SHP77 (cell line): ENCODE results near the gene LRRC8B.
A peak's percentile ranks its signal among the peaks of the same experiment; 100 is the strongest.

ENCODE experiments used
- DNase-seq, 2 experiments: peaks; one replicate each; lab custom pipeline; 2025; lab: John Stamatoyannopoulos, UW

LRRC8B gene

DNA sequence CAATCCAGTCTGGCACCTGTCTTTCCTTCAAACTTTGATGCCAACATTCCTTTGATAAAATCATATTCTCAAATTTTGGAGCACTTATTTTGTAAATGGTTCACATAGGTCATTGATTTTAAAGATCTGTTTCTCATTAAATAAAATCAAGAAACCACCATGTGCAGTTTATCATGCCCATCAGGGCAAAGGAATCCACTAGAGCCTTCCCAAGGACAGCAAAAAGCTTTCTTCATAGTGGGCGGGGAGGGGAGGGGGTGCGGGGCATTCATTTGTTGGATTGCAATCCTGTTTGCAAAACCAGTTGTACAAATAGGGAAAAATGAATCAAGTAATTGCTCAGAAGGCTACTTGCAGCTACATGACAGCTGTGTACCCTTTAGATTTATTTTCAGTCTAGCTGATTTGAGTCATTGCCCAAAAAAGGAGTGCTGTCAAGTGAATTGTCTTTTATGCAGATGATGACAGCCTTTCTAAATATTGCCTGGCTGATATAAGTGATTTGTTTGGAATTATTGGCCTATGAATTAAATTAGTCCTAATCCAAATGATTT, 23.0 kb downstream of the LRRC8B start:
- DNase-seq = peak in 1 of 2 experiments; percentile 38

DNA sequence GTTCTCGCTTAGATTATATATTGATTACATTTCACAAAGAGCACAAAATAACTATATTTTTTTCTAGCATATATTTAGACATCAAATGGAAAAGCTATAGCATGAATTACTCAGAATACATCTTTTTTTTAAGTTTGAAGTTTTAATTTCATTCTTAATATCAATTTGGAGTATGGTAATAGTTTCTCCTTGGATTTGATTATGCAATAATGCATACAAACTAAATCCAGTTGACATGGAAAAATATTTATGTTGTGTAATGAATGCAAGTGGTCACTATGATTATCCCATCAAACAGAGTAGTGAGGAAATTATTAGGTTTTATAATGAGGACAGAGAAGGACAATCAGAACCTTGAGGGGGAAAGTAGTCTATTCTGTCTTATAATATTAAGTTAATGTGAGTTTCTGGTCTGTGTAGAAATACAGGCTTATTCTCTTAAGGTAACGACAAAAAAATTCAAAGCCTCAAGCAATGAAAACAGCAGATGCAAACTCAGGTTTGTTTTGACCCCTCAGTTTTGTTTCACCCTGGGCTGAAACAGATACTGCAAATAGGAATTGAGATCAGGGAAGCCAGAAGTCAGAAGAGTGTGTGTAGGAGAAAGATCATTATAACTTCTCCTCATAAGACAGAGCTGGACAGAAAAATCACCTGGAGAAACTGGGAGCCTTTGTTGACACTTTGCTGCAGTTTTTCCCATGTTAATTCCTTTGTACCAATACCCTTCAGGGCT, 23.7 kb downstream of the LRRC8B start:
- DNase-seq = no peak

DNA sequence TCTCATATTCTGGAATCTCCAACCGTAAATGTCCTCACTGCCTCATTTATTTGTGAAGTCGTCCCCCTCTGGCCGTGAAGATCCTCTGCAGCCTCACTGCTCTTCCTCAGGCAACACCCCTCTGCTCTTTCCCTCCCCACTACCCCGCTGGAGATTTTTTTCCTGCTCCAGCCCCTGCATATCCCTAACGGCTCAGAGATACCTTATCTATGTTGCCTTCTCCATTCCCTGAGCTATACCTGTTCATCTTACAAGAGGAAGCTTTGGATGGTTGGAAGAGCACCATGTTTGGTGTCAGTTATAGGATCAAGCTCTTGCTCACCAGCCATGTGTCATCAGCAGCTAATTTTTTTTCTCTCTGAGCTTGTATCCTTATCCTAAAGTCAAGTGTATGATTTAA, 26.4 kb downstream of the LRRC8B start:
- no peak for DNase-seq

DNA sequence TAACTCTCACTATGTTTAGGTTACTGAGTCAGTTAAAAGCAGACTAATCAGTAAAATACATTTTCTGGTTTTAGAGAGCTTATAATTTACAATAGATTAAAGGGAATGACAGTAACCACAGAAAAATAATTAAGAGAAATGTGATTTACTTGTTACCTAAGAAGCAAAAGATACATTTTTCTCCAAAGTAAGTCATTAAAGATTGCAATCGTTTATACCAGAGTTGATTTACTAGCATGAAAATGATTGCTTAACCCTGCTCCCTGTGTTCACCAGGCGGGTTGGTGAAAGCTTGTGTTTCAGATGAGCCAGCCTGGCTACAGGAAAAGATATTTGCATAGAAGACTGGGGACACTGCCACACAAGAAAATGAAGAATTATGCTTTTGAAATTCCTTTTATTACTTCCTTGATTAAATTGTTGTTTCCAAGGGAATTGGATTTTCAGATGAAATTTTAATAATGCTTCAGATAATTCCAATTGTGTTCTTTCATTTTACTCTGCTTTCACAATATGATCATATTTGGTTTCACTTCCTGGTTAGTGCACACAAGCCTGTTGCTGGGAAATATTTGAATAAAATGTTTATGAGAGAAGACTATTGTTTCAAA, 27.9 kb downstream of the LRRC8B start:
- no peak for DNase-seq

DNA sequence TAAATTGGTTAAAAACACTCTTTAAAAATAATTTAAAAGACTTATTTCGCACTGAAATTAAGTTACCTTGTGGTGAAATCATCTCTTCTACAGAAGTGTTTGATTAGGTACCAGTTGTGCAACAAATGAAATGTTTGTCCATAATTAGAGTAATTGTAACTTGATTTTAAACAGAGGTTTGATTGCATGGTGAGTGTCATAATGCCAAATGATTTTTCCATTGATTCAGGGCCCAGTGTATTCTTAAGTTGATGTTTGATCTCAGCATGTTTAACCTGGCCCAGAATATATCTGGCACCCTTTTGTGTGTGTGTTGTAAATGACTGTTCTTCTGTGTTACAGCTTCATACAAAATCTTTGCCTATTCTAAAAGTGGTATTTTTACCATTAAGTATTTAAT, 28.5 kb downstream of the LRRC8B start:
- no peak for DNase-seq

DNA sequence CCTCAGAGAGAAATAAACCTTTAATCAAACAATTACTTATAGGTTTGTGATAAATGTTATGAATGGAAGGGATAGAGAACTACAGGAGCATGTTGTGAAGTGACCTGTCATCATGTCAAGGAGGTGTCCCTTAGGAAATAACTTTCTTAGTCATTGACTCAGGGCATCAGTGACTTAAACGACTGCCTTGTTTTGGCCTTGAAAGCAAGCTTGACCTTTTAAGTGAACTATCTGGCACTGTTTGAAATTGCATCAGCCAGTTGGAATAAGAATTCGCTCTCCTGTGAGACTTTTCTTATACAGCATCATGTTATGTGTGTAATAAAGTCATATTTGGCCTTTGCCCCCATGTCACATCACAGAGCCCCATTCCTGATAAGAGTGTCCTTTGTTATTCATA, 30.9 kb downstream of the LRRC8B start:
- no peak for DNase-seq

DNA sequence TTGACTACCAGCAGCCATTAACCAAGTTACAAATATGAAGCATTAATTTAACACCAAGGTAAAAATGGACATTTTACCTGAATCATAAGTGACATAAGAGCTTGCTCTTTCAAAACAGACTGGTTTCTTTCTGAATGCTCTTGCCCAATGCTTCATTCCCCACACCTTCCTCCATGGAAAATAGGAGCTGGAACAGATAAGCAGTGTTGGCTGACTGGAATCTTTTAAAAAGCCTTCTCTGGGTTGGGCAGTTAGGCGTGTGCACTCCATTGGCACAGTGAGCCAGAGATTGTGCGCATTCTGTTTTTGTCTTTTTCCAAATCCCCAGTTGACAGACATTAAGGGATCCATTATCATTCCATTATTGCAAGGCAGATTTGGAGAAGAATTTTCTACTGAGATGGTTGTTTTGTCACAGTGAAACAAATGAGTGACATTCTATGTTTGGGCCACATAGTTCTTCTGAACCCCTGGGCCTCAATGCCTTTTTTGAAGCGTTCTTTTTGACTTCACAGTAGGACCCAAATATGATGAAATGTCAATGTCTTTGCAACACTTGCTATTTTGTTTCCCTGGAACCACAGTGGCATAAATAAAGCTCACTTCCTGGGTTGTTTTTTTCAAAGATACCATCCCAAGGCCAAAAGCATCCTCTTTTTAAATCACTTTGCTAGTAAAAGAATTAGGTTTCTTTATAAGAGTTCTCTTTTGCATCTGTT, 32.3 kb downstream of the LRRC8B start:
- DNase-seq = no peak

DNA sequence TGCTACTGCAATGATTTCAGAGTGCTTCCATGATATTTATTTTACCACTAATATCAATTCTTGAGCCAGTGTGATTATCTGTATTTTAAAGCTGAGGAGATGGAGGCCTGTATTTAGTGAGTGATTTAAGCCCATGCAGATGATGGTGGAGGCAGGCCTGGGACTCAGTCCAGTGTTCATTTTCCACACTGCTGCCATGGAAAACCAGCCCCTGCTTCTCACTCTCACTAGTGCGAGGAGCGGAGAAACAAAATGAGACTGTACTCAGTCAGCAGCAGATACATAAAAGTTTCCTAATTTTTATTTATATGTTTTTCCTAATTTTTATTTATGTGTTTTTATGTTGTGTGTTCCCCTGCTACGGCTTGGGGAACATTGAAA, 32.8 kb downstream of the LRRC8B start:
- no peak for DNase-seq

DNA sequence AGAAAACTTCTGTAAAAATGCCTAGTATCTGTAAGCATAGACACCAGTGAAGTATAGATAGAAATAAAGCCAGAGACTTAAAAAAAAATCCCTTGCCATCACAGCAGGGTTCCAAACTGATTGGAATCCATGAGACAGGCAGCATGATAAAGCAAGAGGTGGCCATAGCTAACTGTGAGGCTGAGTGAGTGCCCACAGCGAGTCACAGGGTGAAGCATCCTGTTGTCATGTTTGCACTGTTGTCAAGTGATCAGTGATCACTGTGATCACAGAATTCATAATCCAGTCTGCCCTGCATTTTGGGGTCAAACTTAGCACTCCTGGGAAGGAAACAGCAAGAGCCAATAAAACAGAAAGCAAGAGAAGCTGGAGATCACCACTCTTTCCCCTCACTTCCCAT, 33.3 kb downstream of the LRRC8B start:
- no peak for DNase-seq

DNA sequence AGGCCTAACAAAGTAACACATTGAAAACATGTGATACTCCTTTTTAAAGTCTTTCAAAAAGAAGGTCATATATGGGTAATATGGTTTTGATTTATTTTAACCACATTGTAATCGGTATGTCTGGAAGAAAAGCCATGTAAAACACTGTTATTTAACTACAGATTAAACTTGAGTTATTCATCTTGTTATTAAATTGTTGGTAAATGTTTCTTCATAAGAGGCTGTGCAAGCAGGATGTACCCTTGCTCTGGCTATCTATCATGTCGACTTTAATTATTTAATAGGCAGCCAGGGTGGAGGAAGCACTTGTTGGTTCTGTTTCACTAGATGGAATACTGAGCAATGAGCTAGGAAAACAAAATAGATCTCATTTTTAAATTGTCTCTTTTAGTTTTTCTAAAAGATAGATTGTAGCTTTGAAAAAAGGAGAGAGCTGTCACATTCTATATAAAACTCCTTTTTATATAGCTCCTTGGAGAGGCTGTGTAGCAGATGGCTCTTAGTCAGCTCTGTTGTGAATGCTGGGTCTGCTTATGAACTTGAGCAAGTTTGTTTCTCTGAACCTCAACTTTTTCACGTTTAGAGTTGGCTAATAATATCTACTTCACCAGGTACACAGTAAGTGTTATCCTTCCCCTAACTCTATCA, 39.5 kb downstream of the LRRC8B start:
- no peak for DNase-seq

DNA sequence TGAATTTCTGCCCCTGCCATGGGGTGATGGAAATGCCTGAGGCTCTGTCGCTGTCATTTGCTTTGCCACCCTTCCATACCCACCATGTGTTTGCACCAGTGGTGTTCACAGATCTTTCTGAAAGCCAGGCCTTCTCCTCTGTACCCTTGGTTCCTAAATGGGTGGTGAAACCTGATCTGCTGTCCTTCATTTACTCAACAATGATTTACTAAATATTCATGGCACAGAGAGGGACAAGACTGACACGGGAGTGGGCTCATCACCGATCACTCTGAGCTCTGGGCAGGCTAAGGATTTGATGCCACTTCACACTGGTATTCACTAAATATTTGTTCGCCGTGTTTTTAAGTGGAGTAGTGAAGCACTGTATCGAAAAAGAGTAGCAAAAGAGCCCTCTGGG, 40.9 kb downstream of the LRRC8B start:
- no peak for DNase-seq

DNA sequence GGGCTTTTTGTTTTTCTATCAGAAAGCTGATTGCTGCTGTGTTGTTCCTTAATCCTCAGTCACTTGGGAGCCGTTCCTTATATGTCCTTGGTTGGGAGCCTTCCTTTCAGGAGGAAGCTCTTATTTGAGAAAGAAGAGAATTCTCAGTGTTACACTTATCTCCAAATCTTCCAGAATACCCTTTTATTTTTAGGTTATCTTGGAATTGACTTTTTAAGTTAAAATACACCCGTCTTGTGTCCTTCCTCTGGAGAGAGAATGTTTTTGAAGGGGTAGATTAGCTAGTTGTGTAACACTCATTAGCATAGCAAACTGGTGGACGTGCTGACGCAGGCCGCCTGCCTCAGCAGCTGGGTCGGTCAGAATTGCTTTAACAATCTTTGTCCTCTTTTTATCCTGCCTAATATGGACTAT, 42.1 kb downstream of the LRRC8B start:
- DNase-seq = peak in 1 of 2 experiments; percentile 55

DNA sequence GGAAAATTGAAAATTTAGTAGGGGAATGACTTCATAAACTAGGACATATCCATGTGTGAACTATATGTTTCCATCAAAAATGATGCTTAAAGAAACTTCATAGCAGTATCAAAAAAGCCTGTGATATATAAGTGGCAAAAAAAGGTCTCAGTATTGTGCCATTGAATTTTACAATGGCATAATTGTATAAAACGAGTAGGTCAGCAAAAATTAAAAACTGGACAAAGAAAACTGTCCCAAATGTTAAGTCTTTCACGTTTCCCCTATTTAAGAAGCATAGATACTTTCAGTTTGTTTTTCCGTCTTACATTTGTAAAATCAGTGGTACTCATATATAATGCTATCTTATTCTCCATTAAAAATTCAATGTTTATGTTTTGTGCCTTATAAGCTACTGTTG, 43.2 kb downstream of the LRRC8B start:
- no peak for DNase-seq

DNA sequence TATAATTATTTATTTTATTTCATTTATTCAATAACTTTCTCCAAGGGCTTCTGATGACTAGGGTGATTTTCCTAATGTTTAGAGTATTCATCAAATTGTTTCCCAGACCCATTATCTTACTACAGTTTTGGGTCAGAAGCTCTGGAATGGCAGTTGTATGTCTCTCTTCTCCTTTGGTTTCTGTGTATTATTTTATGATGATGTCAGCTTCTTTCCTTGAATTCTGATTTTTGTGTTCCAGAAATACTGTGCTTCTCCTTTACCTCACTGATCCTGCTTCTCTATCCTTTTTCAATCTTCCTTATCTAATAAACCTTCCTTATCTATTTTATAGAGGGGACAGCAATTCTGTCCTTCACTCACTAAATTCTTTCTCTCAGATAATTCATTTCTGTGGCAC, 48.8 kb downstream of the LRRC8B start:
- no peak for DNase-seq

DNA sequence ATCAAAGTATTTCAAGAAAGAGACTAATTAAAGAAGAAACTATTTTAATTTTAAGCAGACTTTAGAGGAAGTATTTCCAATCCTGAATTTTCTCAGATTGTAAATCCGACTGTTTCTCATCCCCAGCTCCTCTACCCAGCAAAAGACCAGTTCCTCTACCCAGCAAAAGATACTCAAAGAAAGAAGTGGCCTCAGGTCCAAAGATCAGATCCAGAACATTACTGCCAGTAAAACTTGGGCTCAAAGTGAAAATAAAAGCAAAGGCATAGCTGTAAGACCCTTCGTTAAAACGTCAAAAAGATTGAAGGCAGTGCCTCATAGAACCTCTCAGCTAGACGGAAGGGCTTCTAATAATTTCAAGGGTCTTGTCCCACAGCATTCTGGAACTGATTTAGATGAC, 50.0 kb downstream of the LRRC8B start:
- DNase-seq = no peak

DNA sequence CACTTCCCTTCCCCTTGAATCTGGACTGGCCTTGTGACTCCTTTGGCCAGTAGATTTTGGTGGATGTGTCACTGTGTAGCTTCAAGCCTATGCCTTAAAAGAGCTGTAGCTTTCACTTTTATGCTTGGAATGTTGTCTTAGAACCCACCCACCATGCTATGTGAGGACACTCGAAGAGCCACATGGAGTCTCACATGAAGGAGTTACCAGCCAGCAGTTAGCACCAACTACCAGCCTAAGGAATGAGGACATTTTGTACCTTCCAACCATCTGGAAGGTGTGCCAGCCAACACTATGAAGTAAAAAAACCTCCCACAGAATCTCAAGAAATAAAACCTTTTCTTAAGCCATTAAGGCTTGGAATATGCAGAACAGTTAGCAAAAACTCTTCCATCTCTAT, 50.6 kb downstream of the LRRC8B start:
- DNase-seq = no peak

DNA sequence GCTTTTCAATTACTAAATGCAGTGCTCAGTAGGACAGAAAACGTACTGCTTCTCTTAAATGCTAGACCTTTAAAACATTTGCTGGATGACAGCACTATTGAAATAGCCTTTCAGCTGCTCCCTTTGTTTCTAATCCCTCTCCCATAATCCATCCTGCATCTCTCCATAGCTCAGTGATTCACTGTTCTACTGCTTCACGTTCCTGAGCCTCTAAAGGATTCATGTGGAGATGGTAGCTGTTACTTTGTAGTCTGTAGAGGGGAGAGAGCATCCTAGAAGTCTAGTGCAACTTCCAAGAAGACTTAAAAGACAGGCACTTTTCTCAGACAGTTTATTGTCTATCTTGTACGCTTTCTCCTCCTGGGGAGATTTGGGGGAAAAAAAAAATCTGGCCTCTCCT, 51.4 kb downstream of the LRRC8B start:
- DNase-seq = no peak

DNA sequence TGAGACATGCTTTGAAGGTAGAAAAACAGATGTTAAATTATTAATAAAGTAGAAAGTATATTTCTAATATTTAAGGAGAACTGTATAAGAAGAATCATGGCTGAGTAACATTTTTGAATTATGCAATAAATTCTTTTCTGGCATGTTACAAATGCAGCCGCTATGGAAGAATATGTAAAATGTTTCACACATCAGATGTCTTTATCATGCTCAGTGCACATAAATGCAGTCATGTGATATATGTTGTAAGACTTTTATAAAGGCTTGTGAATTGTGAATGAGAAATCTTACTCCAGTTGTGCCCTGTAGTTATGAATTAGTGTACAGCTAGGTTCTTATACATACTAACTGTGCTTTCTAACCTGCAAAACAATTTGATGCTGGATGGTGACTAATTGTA, 53.5 kb downstream of the LRRC8B start:
- DNase-seq = no peak

DNA sequence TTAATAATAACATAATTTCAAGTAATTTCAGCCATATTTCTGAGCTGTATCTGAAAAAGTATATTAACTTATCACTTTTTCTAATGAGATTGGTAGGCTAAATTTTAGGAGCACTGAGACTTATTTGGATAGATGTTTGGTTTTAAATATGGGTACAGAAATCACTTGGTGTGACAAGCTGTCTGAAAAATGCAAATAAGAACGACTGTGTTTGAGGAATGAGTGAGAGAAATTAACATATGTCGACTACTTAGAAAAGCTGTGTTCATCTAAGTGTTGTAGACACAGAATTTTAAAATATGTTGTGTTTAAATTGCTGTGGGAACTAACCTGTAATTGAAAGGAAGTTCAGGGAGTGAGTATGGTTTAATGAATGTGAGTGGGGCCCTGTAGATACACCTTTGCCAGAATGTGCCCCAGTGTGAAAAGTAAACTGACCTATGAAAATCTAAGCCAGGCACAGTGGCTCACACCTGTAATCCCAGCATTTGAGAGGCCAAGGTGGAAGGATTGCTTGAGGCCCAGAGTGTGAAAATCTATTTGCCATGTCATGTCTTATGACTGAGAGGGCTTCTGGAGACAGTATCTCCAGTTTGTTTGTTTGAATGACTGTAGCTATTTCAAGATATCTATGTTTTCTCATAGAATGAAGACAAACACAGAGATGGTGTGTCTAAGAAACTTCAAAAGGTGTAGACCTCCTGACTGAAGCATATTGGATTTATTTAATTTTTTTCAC, 54.5 kb downstream of the LRRC8B start:
- DNase-seq = no peak

DNA sequence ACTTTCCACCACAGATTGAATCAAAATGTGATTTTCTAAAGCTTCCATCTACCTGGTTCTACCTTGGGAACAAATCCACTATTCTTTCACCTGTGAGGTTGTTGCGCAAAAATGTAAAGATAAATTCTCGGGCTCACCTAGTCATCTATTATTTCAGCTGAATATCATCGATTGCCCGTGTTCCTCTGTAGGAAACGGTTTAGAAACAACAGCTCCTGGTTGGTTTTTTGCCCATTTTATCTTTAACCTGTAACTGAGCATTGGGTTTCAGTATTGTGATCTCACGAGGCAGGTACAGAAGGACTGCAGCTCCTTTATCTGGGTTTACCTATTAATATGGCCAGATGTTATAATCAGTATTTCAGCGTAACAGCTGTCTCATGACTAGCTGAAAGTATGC, 55.4 kb downstream of the LRRC8B start:
- DNase-seq = no peak

DNA sequence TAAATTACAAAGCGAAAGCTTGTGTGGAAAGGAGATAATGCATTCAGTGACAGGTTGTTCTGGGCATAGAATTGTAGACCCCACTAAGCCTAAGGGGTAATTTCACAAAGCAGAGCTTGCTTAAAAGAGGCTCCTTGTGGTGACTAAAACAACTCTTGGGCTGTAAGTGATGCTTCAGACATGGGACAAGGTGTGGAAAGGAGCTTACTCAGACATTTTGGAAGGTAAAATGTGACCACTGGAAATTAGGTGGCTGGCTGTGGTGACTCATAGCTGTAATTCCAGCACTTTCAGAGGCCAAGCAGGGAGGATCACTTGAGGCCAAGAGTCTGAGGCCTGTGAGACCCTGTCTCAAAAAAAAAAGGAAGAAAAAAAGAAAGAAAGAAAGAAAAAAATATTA, 57.2 kb downstream of the LRRC8B start:
- no peak for DNase-seq

DNA sequence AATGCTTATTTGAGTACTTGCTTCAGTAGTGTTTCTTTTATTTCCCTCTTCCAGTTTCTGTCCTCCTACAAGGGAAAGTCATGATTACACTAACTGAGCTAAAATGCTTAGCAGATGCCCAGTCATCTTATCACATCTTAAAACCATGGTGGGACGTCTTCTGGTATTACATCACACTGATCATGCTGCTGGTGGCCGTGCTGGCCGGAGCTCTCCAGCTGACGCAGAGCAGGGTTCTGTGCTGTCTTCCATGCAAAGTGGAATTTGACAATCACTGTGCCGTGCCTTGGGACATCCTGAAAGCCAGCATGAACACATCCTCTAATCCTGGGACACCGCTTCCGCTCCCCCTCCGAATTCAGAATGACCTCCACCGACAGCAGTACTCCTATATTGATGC, 57.9 kb downstream of the LRRC8B start:
- no peak for DNase-seq
